AG04450 (cell line): Measurements from ENCODE around the gene SEMA7A. TPM values are rescaled to one million over a fixed set of nuclear protein-coding genes. Genes with fewer than 3 reads are reported as not detected.

Source experiments
- CTCF ChIA-PET: fragments of 300-600, 350-600 bp; formaldehyde crosslinking; extraction: SDS; loops from one replicate; lab custom pipeline; 2022; ENCODE audit warnings: antibody characterized with exemption, inconsistent platforms; lab: Charles Lee
- POLR2A ChIA-PET: fragments of 350-600 bp; formaldehyde crosslinking; extraction: SDS; loops from one replicate; lab custom pipeline; 2021; ENCODE audit warnings: antibody characterized with exemption, inconsistent platforms; lab: Yijun Ruan, JAX
- DNase-seq: peaks from one replicate; pipeline ENCODE4 v3.0.0-alpha.2; 2011; ENCODE audit warnings: low read depth, low spot score
- H3K27ac ChIP-seq: one replicate; pipeline ENCODE4 v1.5.1; 2012; ENCODE audit warnings: low read depth, low read length, control low read depth
- H3K27me3 ChIP-seq: one replicate; pipeline ENCODE4 v1.6.0; 2012; ENCODE audit warnings: low read length; ENCODE audit not compliant: control insufficient read depth, insufficient read depth
- H3K4me3 ChIP-seq: 2 replicates; pipeline ENCODE4 v1.5.1; 2011; ENCODE audit warnings: mild to moderate bottlenecking, low read depth, low read length, control low read depth
- H3K9me3 ChIP-seq: 2 replicates; pipeline ENCODE4 v1.5.1; 2012; ENCODE audit warnings: low read length; ENCODE audit not compliant: control insufficient read depth, insufficient read depth
- polyA plus RNA-seq: library from polyadenylated mRNA; depleted of rRNA; stranded (reverse); fragments of >200 nt; gene quantifications from 2 replicates; pipeline ENCODE4 v1.2.3, GENCODE V29; 2011
- TF ChIP-seq, protein P1 (sequence below): IDR thresholded peaks from 2 replicates; pipeline ENCODE4 v1.5.1; 2011; ENCODE audit warnings: low read depth, low read length, control low read depth, inconsistent platforms

The SEMA7A gene
- polyA plus RNA-seq, 1 experiment, result 7.5 TPM

DNA sequence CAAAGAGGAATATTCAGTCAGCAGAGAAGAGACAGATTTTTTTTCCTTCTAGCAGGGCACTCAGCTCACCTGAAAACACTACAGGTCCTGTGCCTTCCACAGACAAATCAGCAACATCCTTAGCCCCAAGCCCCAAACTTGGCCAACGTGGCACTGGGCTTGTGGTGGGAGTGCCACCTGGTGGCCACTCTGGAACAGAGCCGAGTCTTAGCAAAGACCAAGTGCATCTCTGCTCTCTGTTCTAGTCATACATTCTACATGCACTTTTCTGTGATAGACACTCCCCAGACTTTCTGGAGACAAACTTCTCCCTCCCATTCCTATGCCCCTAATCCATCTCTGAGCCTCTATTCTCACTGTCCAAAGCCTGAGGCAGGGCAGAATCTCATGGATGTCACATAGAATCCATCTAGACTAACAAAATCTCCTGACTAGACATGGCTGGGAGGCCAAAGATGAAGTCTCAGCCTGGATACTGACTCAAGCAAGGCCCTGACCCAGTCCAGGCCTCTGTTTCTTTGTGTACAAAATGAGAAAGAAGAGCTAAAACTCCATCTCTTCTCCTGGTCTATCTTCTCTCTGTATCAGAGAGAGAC lies 5.1 kb upstream of the SEMA7A start:
- peak; percentile 55 for DNase-seq
- no peaks in the 10 kb centered on the region for H3K9me3 ChIP-seq
- POLR2A ChIA-PET, result interaction anchor here (1.4 kb wide), 1 partner anchor 56 kb away, joined by 7 read pairs; no protein-coding TSS in a partner anchor
- H3K27me3 ChIP-seq, result no peaks in the 10 kb centered on the region
- TF ChIP-seq, protein P1, sequence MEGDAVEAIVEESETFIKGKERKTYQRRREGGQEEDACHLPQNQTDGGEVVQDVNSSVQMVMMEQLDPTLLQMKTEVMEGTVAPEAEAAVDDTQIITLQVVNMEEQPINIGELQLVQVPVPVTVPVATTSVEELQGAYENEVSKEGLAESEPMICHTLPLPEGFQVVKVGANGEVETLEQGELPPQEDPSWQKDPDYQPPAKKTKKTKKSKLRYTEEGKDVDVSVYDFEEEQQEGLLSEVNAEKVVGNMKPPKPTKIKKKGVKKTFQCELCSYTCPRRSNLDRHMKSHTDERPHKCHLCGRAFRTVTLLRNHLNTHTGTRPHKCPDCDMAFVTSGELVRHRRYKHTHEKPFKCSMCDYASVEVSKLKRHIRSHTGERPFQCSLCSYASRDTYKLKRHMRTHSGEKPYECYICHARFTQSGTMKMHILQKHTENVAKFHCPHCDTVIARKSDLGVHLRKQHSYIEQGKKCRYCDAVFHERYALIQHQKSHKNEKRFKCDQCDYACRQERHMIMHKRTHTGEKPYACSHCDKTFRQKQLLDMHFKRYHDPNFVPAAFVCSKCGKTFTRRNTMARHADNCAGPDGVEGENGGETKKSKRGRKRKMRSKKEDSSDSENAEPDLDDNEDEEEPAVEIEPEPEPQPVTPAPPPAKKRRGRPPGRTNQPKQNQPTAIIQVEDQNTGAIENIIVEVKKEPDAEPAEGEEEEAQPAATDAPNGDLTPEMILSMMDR, result peak; percentile 91
- no peak overlapping the region for H3K4me3 ChIP-seq
- peak overlapping the region; percentile 31 for H3K27ac ChIP-seq
- CTCF ChIA-PET, result interaction anchor here (0.6 to 12.9 kb wide), 24 partner anchors 9 to 330 kb away, joined by 3 to 209 read pairs (median 4); no protein-coding TSS in a partner anchor

DNA sequence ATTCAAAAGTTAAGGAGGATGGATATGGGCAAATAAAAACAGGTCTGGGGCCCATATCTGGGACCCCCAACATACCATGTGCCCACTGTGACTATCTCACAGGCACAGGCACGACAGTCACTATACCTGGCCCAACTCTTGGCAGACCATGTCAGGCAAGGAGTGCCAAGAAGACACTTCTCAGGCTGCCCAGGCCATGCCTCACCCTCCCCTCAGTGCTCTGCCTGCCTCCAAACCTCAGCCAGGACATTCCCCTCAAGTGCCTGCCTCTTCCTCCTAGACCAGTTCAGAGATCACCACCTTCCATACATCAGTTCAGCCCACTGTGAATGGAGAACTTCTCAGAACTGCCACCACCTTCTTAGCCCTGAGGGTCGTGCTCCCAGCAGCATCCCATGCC lies 4.4 kb upstream of the SEMA7A start:
- no peak for DNase-seq
- no peaks in the 10 kb centered on the region for H3K27me3 ChIP-seq
- no peak overlapping the region for H3K4me3 ChIP-seq
- ChIA-PET POLR2A (no interaction called here), CTCF (interaction anchor here (0.6 to 12.9 kb wide), 12 partner anchors 8 to 65 kb away, joined by 3 to 209 read pairs (median 6); no protein-coding TSS in a partner anchor)
- no peak overlapping the region for H3K27ac ChIP-seq
- H3K9me3 ChIP-seq, result no peaks in the 10 kb centered on the region; the same call in 1 of the 2 replicates
- TF ChIP-seq, protein P1, result no peak

DNA sequence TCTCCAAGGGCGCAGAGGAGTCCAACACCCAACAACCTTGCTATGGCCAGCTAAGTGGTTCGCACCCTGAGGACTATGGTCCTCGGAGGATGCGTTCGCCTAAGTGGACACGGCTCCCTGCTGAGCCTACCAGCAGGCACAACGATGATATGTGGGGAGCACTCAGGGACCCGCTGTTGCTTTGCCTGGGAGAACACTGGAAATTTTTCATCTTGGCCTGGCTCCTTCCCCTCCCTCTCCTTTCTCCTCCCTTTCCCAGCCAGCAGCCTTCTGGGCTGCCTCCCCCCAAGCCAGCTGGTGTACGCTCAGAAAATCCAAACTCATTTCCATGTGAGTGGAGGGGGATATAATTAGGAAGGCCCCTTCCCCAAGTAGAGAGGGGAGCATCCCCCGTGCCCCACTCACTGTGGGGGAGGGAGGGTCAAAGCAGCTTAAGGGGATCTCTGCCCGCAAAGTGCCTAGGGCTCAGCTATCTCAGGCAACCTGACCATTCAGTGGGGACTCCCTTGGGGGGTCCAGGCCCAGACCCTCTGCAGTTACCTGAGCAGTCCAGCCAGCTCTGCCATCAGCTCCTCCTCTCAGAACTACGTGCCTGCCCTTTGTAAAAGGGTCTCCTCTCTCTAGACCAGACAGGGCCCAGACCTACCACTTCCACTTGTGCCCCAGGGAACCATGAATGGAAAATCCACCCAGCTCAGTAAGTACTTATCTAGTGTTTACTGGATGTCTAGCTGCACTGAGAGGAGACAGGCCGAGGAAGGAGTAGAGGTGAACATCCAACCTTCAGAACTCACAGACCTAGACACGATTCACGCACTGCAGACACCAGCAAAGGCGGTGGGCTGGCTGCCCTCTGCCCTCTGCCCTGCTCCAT lies 742 bp upstream of the SEMA7A start:
- ChIA-PET CTCF (interaction anchor here (0.7 to 12.9 kb wide), 5 partner anchors 46 to 197 kb away, joined by 3 to 209 read pairs (median 5); no protein-coding TSS in a partner anchor), POLR2A (interaction anchor here (0.6 to 1.7 kb wide), 5 partner anchors 12 to 109 kb away, joined by 3 to 8 read pairs (median 3); no protein-coding TSS in a partner anchor)
- DNase-seq, result no peak
- Histone ChIP-seq H3K4me3 (peak overlapping the region; percentile 81), H3K27me3 (no peaks in the 10 kb centered on the region), H3K9me3 (no peaks in the 10 kb centered on the region; the same call in 1 of the 2 replicates), H3K27ac (peak overlapping the region; percentile 68)
- TF ChIP-seq, protein P1, result no peak

DNA sequence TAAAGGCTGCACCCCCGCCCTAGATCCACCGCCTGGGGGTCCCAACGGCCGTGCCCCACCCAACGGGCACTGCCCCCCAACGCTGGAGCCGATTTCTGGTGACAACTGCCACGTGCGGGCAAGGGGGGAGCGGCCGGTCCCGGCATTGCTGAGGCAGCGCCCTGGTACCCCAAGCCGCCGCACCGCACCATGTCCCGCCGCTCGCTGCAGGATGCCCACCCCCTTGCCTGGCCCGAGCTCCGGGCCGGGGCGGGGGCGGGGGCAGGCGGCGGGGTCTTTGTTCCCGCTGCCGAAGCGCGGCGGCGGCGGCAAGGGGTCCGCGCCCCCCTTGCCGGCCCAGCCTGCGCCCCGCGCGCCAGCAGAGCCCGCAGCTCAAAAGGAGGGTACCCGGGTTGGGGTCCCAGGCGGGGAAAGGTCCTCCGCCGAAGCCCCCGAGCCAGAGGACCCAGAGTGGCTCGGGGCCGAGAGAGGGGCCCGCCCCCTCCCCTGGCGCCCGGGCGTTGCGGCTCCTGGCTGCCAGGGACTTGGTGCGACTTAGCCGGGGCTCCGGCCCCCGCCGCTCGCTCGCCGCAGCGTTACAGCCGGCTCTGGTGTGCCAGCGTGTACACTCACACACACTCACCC lies 678 bp downstream of the SEMA7A start:
- CTCF ChIA-PET, result interaction anchor here (12.9 kb wide), 1 partner anchor 49 kb away, joined by 209 read pairs; no protein-coding TSS in a partner anchor
- no peaks in the 10 kb centered on the region for H3K27me3 ChIP-seq
- peak overlapping the region; percentile 81 for H3K4me3 ChIP-seq
- POLR2A ChIA-PET, result interaction anchor here (1.7 kb wide), 1 partner anchor 11 kb away, joined by 5 read pairs; no protein-coding TSS in a partner anchor
- no peaks in the 10 kb centered on the region; the same call in 1 of the 2 replicates for H3K9me3 ChIP-seq
- no peak overlapping the region for H3K27ac ChIP-seq
- DNase-seq, result no peak
- TF ChIP-seq, protein P1, result no peak
